HCT116 (cell line): ENCODE measurements around the gene CLDN1. TPM values are rescaled to one million over a fixed set of nuclear protein-coding genes. Genes with fewer than 3 reads are reported as not detected.

Source experiments
- ATAC-seq: fragments of 200-7000 bp; cut with Tn5 transposase; 2 replicates; pipeline ENCODE4 v1.9.1; 2020; ENCODE audit warnings: mild to moderate bottlenecking, moderate library complexity
- BruUV-seq: library from RNA; stranded (reverse); fragments of 400-500 nt; replicated peaks from 2 replicates; lab custom pipeline; 2021; lab: Mats Ljungman, UMichigan
- CTCF ChIA-PET: fragments of 300-600 bp; sonication (Branson Sonifier 250); formaldehyde crosslinking; loops from one replicate; lab custom pipeline; 2021; ENCODE audit warnings: antibody characterized with exemption; lab: Charles Lee
- POLR2A ChIA-PET: fragments of 300-600, 350-600 bp; sonication (Branson Sonifier 250); formaldehyde crosslinking; loops from one replicate; lab custom pipeline; 2021; ENCODE audit warnings: antibody characterized with exemption; lab: Charles Lee
- RAD21 ChIA-PET, 2 experiments: fragments of 300-600 bp; sonication (Branson Sonifier 250); formaldehyde crosslinking; loops; one replicate each; lab custom pipeline; 2023; ENCODE audit warnings: low total read pairs in 2 of 2; ENCODE audit not compliant: uncharacterized antibody in 2 of 2, unreplicated experiment in 2 of 2, low non-redundant PET in 1 of 2; lab: Charles Lee
- DNase-seq: peaks from one replicate; pipeline ENCODE4 v3.0.0-alpha.2; 2010; ENCODE audit warnings: low read depth, low spot score
- H2AFZ ChIP-seq: fragments of 200-600 bp; shearing (Covaris generic), sonication (generic); 2 replicates; pipeline ENCODE4 v1.6.1; 2017; ENCODE audit warnings: low read depth, mixed run types, mixed read lengths, antibody characterized with exemption, low read length; ENCODE audit not compliant: poor library complexity, severe bottlenecking
- H3K27ac ChIP-seq: 2 replicates; pipeline ENCODE4 v1.5.1; 2012; ENCODE audit warnings: low read depth, low read length
- H3K27me3 ChIP-seq: fragments of 200-600 bp; sonication (generic); 2 replicates; pipeline ENCODE4 v1.6.1; 2016; ENCODE audit warnings: mixed run types, low read length, mixed read lengths; ENCODE audit not compliant: insufficient read depth
- H3K36me3 ChIP-seq, 2 experiments: fragments of 200-500 bp in 1 of 2; fragments of 200-600 bp in 1 of 2; sonication (Bioruptor generic) in 1 of 2; sonication (generic) in 1 of 2; 2 replicates each; pipeline versions ENCODE4 v1.5.1 to v1.6.1; 2014 to 2016; ENCODE audit warnings: low read length in 2 of 2, inconsistent platforms in 1 of 2, mixed read lengths in 1 of 2, mixed run types in 1 of 2; ENCODE audit not compliant: insufficient read depth in 2 of 2, control insufficient read depth in 1 of 2
- H3K4me1 ChIP-seq, 2 experiments: fragments of 200-600 bp in 1 of 2; sonication (generic) in 1 of 2; 2 replicates each; pipeline versions ENCODE4 v1.5.1 to v1.6.1; 2012 to 2017; ENCODE audit warnings: low read length in 2 of 2, inconsistent platforms in 1 of 2, mild to moderate bottlenecking in 1 of 2, mixed read lengths in 1 of 2, mixed run types in 1 of 2, moderate library complexity in 1 of 2; ENCODE audit not compliant: insufficient read depth in 2 of 2, control insufficient read depth in 1 of 2
- H3K4me2 ChIP-seq: fragments of 200-600 bp; sonication (generic); 2 replicates; pipeline ENCODE4 v1.6.1; 2017; ENCODE audit warnings: mixed run types, low read length, mixed read lengths
- H3K4me3 ChIP-seq, 2 experiments: fragments of 200-600 bp in 1 of 2; sonication (generic) in 1 of 2; replicated peaks in 1 of 2; 2 replicates each; pipeline ENCODE4 v1.5.1; 2011 to 2016; ENCODE audit warnings: low read length in 2 of 2, control low read depth in 1 of 2, low read depth in 1 of 2, mild to moderate bottlenecking in 1 of 2, mixed read lengths in 1 of 2, mixed run types in 1 of 2
- H3K79me2 ChIP-seq: fragments of 200-600 bp; sonication (generic); 2 replicates; pipeline ENCODE4 v1.6.1; 2017; ENCODE audit warnings: mild to moderate bottlenecking, mixed run types, low read length, moderate library complexity, mixed read lengths; ENCODE audit not compliant: insufficient read depth
- H3K9ac ChIP-seq: fragments of 200-600 bp; sonication (generic); 2 replicates; pipeline ENCODE4 v1.6.1; 2016; ENCODE audit warnings: low read length, mixed read lengths
- H3K9me2 ChIP-seq: fragments of 200-600 bp; sonication (generic), shearing (Covaris generic); 2 replicates; pipeline ENCODE4 v1.6.1; 2017; ENCODE audit warnings: mixed run types, mild to moderate bottlenecking, moderate library complexity; ENCODE audit not compliant: insufficient read depth
- H3K9me3 ChIP-seq, 2 experiments: fragments of 200-500 bp in 1 of 2; fragments of 200-600 bp in 1 of 2; sonication (Bioruptor generic) in 1 of 2; sonication (generic) in 1 of 2; 2 replicates each; pipeline ENCODE4 v1.6.1; 2014 to 2017; ENCODE audit warnings: low read length in 2 of 2, mixed read lengths in 2 of 2, inconsistent platforms in 1 of 2, low read depth in 1 of 2, mild to moderate bottlenecking in 1 of 2, mixed run types in 1 of 2, moderate library complexity in 1 of 2; ENCODE audit not compliant: control insufficient read depth in 1 of 2, insufficient read depth in 1 of 2
- H4K20me1 ChIP-seq: fragments of 200-600 bp; sonication (generic), shearing (Covaris generic); 2 replicates; pipeline ENCODE4 v1.6.1; 2017; ENCODE audit warnings: mixed run types, mild to moderate bottlenecking, moderate library complexity; ENCODE audit not compliant: insufficient read depth
- ATF3 ChIP-seq: IDR thresholded peaks from 2 replicates; pipeline ENCODE4 v1.6.1; 2012
- EZH2 ChIP-seq: fragments of 200-600 bp; sonication (generic); IDR thresholded peaks from 2 replicates; pipeline ENCODE4 v1.6.1; 2017; ENCODE audit warnings: antibody characterized with exemption, mixed run types
- EZH2phosphoT487 ChIP-seq: fragments of 200-600 bp; IDR thresholded peaks from 2 replicates; pipeline ENCODE4 v1.6.1; 2018; ENCODE audit warnings: antibody characterized with exemption, borderline replicate concordance
- JUND ChIP-seq: IDR thresholded peaks from 2 replicates; pipeline ENCODE4 v1.6.1; 2012
- MAX ChIP-seq: IDR thresholded peaks from 2 replicates; pipeline ENCODE4 v1.6.1; 2012
- SRF ChIP-seq: IDR thresholded peaks from 2 replicates; pipeline ENCODE4 v1.6.1; 2012; ENCODE audit warnings: low read depth
- YY1 ChIP-seq: IDR thresholded peaks from 2 replicates; pipeline ENCODE4 v1.6.1; 2011; ENCODE audit warnings: low read length, low read depth, moderate library complexity, mild to moderate bottlenecking; ENCODE audit not compliant: insufficient replicate concordance; ENCODE audit errors: extremely low read depth
- ZNF274 ChIP-seq: fragments of 200-500 bp; sonication (Bioruptor generic); IDR thresholded peaks from 2 replicates; pipeline ENCODE4 v1.6.1; 2014; ENCODE audit warnings: mild to moderate bottlenecking, low read depth, low read length, inconsistent platforms
- intact Hi-C: fragments of 100-400 bp; cut with micrococcal nuclease; formaldehyde crosslinking; loops from 2 replicates; pipeline ENCODE4 v1.10.0; 2022
- total RNA-seq: library from RNA; stranded (reverse); gene quantifications from one replicate; pipeline ENCODE4 v1.2.1, GENCODE V29; 2021; ENCODE audit not compliant: unreplicated experiment

CLDN1 gene
- total RNA-seq, 1 experiment from 2014 or later: 0.20 TPM

- Histone ChIP-seq H3K27me3 (no peaks in the 10 kb centered on the region), H2AFZ (no peak overlapping the region), H3K27ac (no peak overlapping the region), H3K9ac (no peak overlapping the region), H3K4me2 (no peak overlapping the region), H4K20me1 (no peaks in the 10 kb centered on the region), H3K36me3 (no peaks in the 10 kb centered on the region), H3K9me2 (no peaks in the 10 kb centered on the region), H3K4me3 (no peak overlapping the region), H3K4me1 (no peaks in the 10 kb centered on the region), H3K79me2 (no peaks in the 10 kb centered on the region), H3K9me3 (no peaks in the 10 kb centered on the region)
- CTCF ChIA-PET: no interaction called here
- BruUV-seq: no TSS peak
- RAD21 ChIA-PET: no interaction called here
- TF ChIP-seq YY1 (no peak), JUND (no peak), EZH2 (no peak), MAX (no peak), ZNF274 (no peak), EZH2phosphoT487 (no peak), ATF3 (no peak), SRF (no peak)
- ATAC-seq (no peak), DNase-seq (no peak)
- POLR2A ChIA-PET: no interaction called here
- intact Hi-C loops: no loop called here
Measured at GRCh38 chr3:190258634-190259033, 63.6 kb downstream of the CLDN1 start.

Other genes starting within 250 kb of the CLDN1 start
- 0.76 TPM for gene P3H2, start 201.5 kb downstream of the CLDN1 start, total RNA-seq
- not detected for gene CLDN16, start 65.7 kb upstream of the CLDN1 start, total RNA-seq
- not detected for gene TMEM207, start 127.5 kb upstream of the CLDN1 start, total RNA-seq
- 5.8 TPM for gene IL1RAP, start 191.6 kb upstream of the CLDN1 start, total RNA-seq